HG03432 (cell line): ENCODE measurements around the gene CST9.

Experiments used
- ATAC-seq: cut with Tn5 transposase; IDR thresholded peaks from one replicate; pipeline ENCODE4 v1.9.1; 2021; ENCODE audit warnings: mild to moderate bottlenecking, moderate library complexity; ENCODE audit not compliant: unreplicated experiment

The CST9 gene

DNA sequence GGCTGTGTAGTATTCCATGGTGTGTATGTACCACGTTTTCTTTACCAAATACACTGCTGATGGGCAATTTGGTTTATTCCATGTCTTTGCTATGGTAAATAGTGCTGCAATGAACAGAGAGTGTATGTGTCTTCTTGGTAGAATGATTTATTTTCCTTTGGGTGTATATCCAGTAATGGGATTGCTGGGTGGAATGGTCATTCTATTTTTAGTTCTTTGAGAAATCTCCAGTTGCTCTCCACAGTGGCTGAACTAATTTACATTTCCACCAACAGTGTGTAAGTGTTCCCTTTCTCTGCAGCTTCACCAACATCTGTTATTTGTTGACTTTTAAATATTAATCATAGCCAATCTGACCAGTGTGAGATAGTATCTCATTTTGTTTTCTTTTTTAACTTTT lies 51.3 kb downstream of the CST9 start:
- ATAC-seq: no peak
